Prostate gland (tissue), 2 donors: Measurements from ENCODE around the gene RPUSD2.

Source experiments
- POLR2AphosphoS5 ChIP-seq: sonication (generic); formaldehyde crosslinking; IDR thresholded peaks from one replicate; pipeline ENCODE4 v1.6.1; 2017; ENCODE audit warnings: antibody characterized with exemption
- TF ChIP-seq, protein P1 (sequence below), 4 experiments: fragments of 200-600 bp in 2 of 4; fragments of 450-650 bp in 2 of 4; sonication (generic) in 2 of 4; IDR thresholded peaks; 1 replicate in 3 of 4; 2 replicates in 1 of 4; pipeline ENCODE4 v1.5.1; 2016 to 2019; ENCODE audit warnings: antibody characterized with exemption in 4 of 4, mild to moderate bottlenecking in 2 of 4, moderate library complexity in 2 of 4

DNA sequence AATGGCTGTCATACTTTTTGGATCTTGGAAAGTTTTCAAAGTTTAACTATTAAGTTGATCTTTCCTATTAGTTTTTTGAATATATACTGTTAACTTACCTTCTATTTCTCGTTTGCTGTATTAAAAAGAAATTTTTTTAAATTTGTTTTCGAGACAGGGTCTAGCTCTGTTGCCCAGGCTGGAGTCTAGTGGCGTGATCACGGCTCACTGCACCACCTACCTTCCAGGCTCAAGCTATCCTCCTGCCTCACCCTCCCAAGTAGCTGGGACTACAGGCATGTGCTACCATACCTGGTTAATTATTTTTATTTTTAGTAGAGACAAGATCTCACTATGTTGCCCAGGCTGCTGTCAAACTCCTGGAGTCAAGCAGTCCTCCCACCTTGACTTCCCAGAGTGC is 29.6 kb downstream of the RPUSD2 start:
- TF ChIP-seq POLR2AphosphoS5, result no peak
- TF ChIP-seq, protein P1, sequence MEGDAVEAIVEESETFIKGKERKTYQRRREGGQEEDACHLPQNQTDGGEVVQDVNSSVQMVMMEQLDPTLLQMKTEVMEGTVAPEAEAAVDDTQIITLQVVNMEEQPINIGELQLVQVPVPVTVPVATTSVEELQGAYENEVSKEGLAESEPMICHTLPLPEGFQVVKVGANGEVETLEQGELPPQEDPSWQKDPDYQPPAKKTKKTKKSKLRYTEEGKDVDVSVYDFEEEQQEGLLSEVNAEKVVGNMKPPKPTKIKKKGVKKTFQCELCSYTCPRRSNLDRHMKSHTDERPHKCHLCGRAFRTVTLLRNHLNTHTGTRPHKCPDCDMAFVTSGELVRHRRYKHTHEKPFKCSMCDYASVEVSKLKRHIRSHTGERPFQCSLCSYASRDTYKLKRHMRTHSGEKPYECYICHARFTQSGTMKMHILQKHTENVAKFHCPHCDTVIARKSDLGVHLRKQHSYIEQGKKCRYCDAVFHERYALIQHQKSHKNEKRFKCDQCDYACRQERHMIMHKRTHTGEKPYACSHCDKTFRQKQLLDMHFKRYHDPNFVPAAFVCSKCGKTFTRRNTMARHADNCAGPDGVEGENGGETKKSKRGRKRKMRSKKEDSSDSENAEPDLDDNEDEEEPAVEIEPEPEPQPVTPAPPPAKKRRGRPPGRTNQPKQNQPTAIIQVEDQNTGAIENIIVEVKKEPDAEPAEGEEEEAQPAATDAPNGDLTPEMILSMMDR (IDR thresholded peaks at IDR 0.05), result no peak
